Stimulated activated CD8-positive, alpha-beta memory T cell treated with anti-CD3 and anti-CD28 coated beads, Interleukin-4, amount 100 ng/mL, for 4 hours (primary cell): ENCODE data around the gene RAB10.
"Not testable (repeated sequence)": the region's sequence is repeated elsewhere in the genome, so short reads cannot be mapped to it uniquely, and the experiment has no call there.

Experiments used
- DNase-seq, 2 donors: peaks; one replicate each; pipeline ENCODE4 v3.0.0-alpha.2; 2020; ENCODE audit warnings: low read depth in 2 of 2, low spot score in 1 of 2

The RAB10 gene

GRCh38 chr2:26033818-26034636, at the start of gene RAB10:
RAB10 (plus strand) TSS chr2:26034084; CDS start chr2:26034609, 525 bp downstream.
- peak; percentile 97 to 99 for DNase-seq

- no peak for DNase-seq
Measured at GRCh38 chr2:25988134-25988533, 45.8 kb upstream of the RAB10 start.

DNA sequence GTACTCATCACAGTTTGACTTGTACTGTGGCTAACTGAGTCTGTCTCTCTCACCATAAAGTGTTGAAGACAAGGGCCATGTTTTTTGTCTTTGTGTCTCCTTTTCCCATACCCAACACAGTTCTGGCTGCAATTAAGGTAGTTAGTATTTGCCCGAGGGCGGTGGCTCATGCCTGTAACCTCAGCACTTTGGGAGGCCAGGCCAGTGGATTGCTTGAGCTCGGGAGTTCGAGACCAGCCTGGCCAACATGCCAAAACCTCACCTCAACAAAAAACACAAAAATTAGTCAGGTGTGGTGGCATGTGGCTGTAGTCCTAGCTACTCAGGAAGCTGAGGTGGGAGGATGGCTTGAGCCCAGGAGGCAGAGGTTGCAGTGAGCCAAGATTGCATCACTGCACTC, 44.7 kb upstream of the RAB10 start:
- DNase-seq = no peak

GRCh38 chr2:25991965-25992364, 41.9 kb upstream of the RAB10 start:
- no peak for DNase-seq

DNA sequence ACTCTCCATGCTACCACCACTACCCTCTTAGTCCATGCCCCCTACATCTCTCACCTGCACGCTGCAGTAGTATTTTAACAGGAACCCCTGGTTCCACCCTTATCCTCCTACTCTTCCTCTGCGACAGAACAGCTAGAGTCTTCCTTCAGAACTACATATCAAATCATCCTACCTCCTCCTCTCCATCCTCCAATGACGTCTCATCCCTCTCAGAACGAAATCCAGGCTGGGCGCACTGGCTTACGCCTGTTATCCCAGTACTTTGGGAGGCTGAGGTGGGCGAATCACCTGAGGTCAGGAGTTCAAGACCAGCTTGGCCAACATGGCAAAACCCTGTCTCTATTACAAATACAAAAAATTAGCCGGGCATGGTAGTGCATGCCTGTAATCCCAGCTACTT, 41.3 kb upstream of the RAB10 start:
- no peak for DNase-seq

- no peak for DNase-seq
Measured at GRCh38 chr2:25993049-25993448, 40.8 kb upstream of the RAB10 start.

- no peak for DNase-seq
Measured at GRCh38 chr2:25994509-25994908, 39.4 kb upstream of the RAB10 start.

- DNase-seq = no peak
Measured at GRCh38 chr2:25996844-25997243, 37.0 kb upstream of the RAB10 start.

DNA sequence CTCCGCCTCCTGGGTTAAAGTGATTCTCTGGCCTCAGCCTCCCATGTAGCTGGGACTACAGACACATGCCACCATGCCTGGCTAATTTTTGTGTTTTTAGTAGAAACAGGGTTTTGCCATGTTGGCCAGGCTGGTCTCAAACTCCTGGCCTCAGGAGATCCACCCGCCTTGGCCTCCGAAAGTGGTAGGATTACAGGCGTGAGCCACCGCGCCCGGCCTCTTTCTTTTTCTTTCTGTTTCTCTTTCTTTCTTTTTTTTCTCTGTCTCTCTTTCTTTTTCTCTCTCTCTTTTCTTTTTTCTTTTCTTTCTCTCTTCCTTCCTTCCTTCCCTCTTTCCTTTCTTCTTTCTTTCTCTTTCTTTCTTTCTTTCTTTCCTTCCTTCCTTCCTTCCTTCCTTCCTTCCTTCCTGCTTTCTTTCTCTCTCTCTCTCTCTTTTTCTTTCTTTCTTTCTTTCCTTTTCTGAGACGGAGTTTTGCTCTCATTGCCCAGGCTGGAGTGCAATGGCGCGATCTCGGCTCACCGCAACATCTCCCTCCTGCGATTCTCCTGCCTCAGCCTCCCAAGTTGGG, 35.0 kb upstream of the RAB10 start:
- DNase-seq = not testable (repeated sequence)

DNA sequence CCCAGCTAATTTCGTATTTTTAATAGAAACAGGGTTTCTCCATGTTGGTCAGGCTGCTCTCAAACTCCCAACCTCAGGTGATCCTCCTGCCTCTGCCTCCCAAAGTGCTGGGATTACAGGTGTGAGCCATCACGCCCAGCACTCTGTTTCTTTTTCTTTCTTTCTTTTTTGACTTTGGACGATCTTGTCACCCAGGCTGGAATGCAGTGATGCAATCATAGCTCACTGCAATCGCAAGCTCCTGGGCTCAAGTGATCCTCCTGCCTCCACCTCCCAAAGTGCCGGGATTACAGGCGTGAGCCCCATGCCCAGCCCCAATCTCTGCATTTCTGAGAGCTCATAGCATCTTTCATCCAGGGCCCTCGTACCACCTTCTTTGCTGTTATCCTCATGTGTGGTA, 34.5 kb upstream of the RAB10 start:
- not testable (repeated sequence) for DNase-seq

DNA sequence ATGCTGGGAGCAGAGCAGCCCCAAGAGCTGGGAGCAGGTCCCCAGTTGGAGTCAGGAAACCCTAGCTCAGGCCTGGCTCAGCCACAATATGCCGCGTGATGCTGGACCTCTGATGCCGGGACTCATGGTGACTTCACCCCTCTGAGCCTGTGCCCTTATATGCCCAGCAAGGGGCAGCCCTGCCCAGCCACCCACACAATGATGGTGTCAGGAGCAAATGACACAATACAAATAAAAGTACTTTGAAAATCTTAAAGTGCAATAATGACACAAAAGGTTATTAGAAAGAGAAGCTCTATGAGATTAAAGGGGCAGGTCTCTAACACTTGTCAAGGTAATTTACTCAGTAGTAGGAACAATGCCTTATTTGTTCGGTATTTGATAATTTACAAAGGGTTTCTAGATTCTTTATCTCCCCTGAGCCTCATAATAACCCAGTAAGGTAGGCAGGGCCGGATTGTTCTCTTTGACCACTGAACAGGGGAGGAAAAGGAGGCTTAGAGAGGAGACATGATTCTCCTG, 33.3 kb upstream of the RAB10 start:
- DNase-seq = no peak

- no peak for DNase-seq
Measured at GRCh38 chr2:26001743-26002351, 32.0 kb upstream of the RAB10 start.

DNA sequence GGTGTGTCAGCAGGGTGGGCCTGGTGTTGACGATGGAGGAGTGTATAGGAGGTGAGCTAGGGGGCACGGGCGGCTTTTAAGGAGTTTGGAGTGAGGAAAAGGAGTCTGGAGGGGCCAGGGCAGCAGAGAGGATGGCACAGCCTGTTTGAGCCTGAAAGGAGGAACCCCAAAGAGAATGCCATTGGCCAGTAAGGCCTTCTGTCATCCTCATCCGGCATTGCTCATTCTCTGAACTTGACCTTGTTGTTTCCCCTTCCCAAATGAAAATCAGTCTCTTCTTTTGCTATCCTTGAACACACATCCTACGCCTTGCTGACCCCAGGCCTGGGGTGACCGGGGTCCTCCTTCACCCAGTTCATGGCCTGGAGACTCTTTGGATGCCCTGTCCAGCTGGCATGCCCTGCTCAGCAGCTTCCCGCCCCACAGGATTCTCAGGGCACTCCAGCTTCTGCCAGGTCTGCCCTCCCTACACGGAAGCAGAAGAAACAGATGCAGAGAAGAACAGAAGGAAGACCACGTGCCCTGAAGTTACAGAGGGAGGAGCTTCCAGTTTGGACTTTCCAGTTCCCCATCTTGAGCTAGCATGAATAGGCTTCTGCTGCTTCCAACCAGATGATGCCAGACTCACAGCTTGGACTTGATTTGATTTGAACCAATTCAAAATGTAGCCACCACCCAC, 31.1 kb upstream of the RAB10 start:
- DNase-seq = no peak

DNA sequence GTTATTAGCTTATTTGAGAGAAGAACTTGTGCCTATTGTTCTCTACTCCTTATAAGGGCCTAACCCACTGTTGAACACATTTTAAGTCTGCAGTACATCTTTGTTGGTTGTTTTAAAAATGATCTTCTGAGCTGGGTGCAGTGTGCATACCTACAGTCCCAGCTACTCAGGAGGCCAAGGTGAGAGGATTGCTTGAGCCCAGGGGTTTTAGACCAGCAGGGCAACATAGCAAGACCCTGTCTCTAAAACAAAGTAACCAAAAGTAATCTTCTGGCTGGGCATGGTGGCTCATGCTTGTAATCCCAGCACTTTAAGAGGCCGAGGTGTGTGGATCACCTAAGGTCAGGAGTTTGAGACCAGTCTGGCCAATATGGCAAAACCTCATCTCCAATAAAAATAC, 25.8 kb upstream of the RAB10 start:
- no peak for DNase-seq

DNA sequence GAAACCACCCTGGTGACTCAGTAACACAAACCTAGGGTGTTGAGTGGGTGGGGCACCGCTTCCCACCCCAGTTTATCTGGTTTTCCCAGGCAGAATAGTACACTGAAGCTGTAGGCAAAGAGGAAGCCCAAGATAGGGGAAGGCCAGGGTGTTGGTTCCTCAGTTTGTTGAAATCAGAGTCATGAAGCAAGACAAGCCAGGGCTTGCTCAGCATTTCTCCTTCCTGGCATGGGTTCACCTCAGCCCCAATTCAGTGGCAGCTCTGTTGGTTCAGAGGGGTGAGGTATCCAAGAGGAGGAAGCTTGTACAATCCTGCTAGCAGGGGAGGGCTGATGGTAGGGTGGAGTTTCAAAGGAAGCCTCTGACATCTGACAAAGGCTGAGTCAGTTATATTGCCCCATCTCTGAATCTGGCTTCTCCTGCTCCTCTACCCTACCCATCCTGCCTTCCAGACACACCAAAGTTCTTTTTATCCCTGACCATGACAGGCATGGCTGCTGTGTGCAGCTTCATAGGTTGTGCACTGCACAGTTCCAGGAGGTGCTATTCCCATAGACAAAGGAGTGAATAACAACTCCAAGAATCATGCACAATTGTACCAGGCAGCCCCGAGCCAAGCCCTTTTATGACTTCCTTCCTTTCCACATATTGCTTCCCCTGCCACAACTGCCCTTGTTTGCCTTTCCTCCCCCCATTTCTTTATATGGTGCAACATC, 24.9 kb upstream of the RAB10 start:
- no peak for DNase-seq

- DNase-seq = no peak
Measured at GRCh38 chr2:26009567-26009963, 24.3 kb upstream of the RAB10 start.

DNA sequence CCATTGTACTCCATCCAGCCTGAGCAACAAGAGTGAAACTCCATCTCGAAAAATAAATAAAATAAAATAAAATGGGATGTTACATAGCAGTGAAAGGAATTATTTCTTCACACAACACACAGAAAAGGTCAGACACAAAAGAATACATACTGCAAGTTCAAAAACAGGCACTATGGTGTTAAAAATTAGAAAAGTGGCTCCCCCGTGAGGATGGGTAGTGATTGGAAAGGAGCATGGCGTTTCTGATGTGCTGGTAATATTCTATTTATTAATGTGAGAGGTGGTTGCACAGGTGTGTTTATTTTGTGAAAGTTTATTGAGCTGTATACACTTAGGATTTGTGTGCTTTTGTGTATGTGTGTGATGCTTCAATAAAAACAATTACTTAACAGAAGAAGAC, 22.9 kb upstream of the RAB10 start:
- DNase-seq = no peak

DNA sequence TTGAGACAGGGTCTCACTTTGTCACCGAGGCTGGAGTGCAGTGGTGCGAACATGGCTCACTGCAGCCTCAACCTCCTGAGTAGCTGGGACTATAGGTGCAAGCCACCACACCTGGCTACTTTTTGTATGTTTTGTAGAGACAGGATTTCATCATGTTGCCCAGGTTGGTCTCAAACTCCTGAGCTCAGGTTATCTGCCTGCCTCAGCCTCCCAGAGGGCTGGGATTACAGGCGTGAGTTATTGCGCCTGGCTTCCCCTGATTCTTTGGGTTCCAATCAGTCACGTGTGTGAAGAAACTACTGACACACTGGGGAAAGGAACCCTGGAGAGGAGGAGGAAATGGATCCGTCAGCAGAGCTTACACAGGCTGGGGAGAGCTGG, 22.3 kb upstream of the RAB10 start:
- DNase-seq = no peak

- no peak for DNase-seq
Measured at GRCh38 chr2:26011990-26012856, 21.7 kb upstream of the RAB10 start.

DNA sequence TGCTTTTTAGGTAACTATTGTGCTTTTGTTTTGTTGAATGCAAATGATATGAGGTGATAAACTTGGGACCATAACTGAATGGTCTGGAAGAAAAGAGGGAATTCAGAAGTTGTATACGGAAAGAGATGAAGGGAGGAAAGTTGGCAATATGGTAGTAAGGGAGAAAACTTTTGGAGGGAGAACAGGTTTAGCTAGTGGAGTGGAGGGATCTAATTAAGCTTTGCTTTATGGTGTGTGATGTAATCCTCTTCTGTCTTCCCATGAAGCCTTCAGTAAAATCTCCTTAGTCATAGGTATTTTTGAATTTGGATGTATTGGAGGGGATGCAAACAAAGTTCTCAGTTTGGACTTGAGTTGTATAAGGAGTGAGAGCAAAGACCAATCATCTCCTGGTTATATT, 20.2 kb upstream of the RAB10 start:
- no peak for DNase-seq
